ENCODE data around the gene CDC26.
A peak's percentile ranks its signal among the peaks of the same experiment; 100 is the strongest.

Gene CDC26

DNA sequence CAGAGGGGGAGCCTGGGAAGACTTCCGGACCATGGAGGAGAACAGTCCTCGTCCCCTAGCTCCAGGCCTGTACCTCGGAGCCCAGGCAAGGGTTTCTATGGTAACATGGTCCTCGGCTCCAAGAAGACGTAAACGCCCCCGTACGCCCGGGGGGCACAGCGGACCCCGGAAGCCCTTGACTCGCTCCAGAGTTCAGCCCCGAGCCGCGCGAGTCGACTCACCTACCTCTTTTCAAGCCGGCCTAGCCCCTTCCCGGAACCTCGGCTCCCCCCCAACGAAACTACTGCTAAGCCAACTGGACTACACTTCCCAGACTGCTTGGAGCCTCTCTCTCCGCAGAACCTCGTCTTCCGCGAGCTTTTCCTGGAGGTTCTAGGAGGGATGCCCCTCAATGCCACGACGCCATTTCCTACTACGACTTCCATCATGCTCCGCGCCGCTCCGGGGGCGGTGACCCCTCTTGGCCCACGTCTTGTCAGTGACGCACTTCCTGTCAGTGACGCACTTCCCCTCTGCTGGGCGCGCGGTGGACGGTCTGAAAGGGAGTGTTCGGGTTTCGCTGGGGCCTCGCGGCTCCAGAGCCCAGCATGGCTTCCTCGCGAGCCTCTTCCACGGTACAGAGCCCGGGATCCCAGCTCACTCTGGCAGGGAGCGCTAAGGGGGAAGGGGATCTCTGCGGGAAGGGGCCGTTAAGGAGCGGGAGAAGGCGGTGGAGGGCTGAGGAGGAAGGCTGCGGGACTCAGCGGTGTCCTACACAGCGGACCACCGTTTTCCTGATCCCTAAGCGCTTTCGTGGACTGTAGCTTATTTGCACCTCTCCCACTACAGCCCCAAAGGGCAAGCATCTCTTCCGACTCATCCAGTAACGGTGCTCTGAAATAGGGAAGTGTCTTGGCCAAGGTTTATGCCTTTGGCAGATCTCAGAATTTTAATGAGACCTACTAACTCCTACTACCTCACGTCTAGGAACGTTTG, at the start of gene CDC26, which contains the start of gene PRPF4:
CDC26 (minus strand) TSS at position 416 of the 975 bp plus-strand sequence. CDS start 3,065 bp downstream, outside the sequence.
PRPF4 (plus strand) TSS at position 502 of the 975 bp plus-strand sequence; CDS start at position 588, 86 bp downstream.
- peak; percentile 99 for DNase-seq

- no peak for DNase-seq
Observed at GRCh38 chr9:113322671-113323070, 47.3 kb upstream of the CDC26 start.

DNA sequence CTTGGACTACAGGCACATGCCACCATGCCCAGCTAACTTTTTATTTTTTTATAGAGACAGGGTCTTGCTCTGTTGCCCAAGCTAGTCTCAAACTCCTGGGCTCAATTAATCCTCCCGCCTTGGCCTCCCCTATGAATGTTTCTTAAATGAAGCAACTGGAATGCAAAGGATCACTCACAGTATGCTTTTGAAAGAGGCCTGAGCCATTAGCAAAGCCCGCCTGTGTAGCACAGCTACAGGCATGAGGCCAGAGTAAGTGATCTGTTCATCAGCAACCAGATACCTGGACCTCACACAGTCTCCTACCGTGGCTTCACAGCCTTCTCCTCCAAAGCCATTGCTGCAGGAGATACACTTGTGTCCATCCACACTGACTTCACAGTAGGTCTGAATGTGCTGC, 44.7 kb upstream of the CDC26 start:
- no peak for DNase-seq

DNA sequence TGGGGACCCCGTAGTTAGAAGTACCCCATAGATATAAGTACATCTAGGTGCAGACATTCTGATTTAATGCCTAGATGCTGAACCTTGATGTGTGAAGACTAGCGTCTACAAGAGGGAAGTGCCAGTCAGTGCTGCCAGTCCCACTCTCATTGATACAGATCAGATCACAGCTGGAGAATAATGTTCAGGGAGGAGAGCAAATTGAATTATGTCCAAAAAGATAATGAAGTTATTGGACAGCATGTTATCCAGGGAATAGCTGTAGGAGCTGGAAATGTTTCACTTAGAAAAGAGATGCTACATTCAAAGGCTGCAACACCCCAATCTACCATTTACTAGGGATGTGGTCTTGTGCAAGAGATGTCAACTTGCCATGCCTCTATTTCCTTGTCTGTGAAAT, 43.7 kb upstream of the CDC26 start:
- DNase-seq = no peak

- no peak for DNase-seq
Observed at GRCh38 chr9:113317777-113318176, 42.4 kb upstream of the CDC26 start.

DNA sequence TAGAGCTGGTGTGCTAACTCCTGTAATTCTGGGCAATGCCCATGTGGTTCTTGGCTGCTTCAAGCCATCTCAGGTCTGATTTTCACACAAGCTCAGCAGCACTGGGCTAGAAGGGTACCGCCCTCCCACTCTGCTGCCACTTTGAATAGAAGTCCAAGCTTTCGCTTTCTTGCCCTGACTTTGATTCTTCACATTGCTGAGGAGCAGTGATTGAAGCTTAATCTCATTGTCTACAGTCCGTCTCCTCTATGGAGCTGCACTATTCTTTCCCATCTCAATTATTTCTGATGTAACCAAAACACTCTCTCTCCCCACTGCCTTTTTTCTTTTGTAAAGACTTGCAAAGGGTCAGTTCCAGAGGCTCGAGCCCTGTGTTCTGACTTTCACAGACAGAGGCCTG, 40.7 kb upstream of the CDC26 start:
- DNase-seq = no peak

DNA sequence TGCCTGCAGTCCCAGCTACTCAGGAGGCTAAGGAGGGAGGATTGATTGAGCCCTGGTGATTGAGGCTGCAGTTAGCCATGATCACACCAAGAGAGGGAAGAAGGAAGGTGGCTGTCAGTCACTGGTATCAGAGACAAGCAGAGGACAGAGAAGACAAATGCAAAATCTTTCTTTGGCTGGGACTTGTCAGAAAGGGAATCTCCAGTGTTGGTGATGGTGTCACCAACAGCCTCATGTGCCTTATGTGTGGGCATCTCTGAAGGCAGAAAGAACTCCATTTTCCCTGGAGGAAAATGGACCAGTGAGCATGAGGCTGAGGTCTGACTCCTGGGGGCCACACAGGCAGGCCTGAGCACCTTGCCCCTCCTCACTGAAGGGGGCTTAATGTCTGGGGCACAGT, 39.9 kb upstream of the CDC26 start:
- no peak for DNase-seq

GRCh38 chr9:113313261-113313660, 37.9 kb upstream of the CDC26 start:
- peak; percentile 49 for DNase-seq

DNA sequence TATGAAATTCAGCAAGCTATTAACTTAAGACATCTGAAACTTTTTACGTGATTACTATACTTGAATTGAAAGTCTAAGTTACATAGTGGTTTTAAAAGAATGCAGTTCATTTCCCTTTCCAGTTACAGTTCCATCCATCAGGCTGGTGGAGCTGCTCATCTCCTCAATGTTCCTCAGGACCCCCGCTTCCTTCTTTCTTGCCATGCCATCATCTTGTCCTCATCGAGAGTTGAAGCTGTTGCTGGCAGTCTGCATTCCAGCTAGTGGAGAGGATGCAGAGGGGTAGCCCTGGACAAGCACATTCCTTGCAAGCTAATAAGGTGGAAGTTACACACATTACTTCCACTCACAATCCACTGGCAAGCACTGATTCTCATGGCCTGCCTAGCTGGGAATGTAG, 36.6 kb upstream of the CDC26 start:
- DNase-seq = no peak

GRCh38 chr9:113310538-113310937, 35.2 kb upstream of the CDC26 start:
- no peak for DNase-seq

- DNase-seq = peak; percentile 57
Observed at GRCh38 chr9:113309204-113309813, 33.9 kb upstream of the CDC26 start.

GRCh38 chr9:113307396-113307975, 32.1 kb upstream of the CDC26 start:
- no peak for DNase-seq

- no peak for DNase-seq
Observed at GRCh38 chr9:113306566-113306965, 31.2 kb upstream of the CDC26 start.

GRCh38 chr9:113302792-113303418, 27.5 kb upstream of the CDC26 start, which contains the start of gene RNF183:
RNF183 (minus strand) TSS chr9:113303376; CDS start chr9:113298184, 5,192 bp downstream.
- no peak for DNase-seq

GRCh38 chr9:113301548-113301947, 26.2 kb upstream of the CDC26 start:
- no peak for DNase-seq

- peak; percentile 29 for DNase-seq
Observed at GRCh38 chr9:113299800-113300292, 24.5 kb upstream of the CDC26 start.

DNA sequence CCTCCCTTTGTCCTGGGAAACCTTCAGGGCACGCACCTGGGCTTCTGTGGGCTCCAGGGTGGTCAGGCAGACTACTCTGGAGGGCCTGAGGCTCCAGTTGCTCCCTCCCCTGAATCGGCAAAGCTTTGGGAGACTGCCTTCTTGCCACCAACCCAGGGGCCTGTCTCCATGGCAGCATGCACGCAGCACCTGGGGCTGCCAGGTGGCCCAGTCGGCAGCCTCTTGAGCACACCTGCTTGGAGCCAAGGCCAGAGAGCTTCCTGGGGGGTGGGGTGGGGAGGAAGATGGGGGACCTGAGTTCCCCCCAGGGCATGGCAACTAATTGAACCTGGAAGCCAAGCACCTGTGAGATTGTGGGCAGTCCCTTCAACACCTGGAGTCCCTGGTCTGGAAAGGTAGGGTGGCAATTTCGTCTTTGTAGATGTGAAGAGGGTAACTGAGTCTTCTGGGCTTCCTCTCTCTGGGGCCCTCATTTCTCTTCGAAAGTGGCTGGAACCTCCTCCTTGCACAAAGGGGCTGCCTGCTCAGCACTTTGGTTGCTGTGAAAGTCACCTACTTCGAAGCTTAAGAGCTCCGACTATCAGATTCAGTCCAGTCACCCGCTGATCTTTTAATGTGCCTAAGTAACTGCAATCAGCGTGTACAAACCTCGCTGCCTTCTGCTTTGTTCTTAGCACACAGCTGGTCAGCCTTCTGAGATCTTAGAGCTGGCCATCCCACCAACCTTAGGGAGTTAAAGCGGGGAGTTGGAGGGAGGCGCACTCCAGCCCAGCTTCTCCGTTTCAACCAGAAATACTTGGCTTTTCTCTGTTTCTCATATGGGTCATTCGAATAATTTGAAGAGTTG, 23.8 kb upstream of the CDC26 start:
- peak; percentile 91 for DNase-seq

- DNase-seq = peak; percentile 53
Observed at GRCh38 chr9:113298311-113298710, 22.9 kb upstream of the CDC26 start.

DNA sequence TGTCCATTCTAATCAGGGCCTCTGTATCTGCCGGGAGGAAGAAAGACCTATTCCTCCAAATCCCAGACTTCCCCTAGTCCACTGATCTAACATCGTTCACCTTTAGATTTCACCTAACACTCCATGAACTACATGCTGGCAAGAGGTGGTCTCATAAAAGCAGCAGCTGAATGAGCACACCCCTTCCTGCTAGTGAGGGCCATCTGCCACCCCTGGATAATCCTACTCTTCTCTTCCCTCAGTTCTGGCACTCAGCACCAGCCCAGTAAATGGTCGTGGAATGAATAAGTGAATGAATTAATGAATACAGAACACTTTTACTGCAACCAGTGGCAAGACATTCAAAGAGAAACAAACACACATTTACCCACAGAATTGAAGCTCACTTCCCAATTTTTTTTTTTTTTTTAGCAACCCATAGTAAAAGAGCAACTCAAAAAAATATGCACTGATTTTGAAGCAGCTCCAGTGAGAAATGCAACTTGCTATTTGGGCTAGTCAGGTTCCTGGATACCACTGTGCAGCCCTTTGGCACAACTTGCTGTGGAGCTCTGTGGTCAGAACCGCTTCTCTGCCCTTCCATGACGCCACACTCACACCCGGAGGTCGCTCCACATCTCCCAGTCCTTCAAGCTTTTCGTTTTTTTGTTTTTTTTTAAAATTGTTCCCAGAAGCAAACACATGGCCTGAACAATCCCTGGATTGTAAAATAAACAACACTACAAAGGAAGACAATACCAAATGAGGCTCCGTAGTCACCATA, 21.6 kb upstream of the CDC26 start:
- DNase-seq = peak; percentile 93

- DNase-seq = peak; percentile 77
Observed at GRCh38 chr9:113296247-113296646, 20.9 kb upstream of the CDC26 start.

GRCh38 chr9:113293285-113293878, 18.0 kb upstream of the CDC26 start:
- no peak for DNase-seq
